ENCODE results near the gene GPR39.

Gene GPR39

GRCh38 chr2:132618734-132619133 lies 202.1 kb downstream of the GPR39 start:
- no peak overlapping the region for H3K4me3 ChIP-seq (ENCODE audit: low read depth, low read length)
- TF ChIP-seq CTCF (IDR thresholded peaks at IDR 0.05; ENCODE audit: insufficient read depth, low read depth, low read length, missing control alignments): no peak
- no peak for DNase-seq (ENCODE audit: low read depth)

GRCh38 chr2:132620115-132620514 lies 203.5 kb downstream of the GPR39 start:
- no peak overlapping the region for H3K4me3 ChIP-seq (ENCODE audit: low read depth, low read length)
- no peak for TF ChIP-seq CTCF (IDR thresholded peaks at IDR 0.05; ENCODE audit: insufficient read depth, low read depth, low read length, missing control alignments)
- DNase-seq (ENCODE audit: low read depth): no peak

- no peak for DNase-seq (ENCODE audit: low read depth)
- H3K4me3 ChIP-seq (ENCODE audit: low read depth, low read length): no peak overlapping the region
- TF ChIP-seq CTCF (IDR thresholded peaks at IDR 0.05; ENCODE audit: insufficient read depth, low read depth, low read length, missing control alignments): no peak
Measured at GRCh38 chr2:132621131-132621875, 204.7 kb downstream of the GPR39 start.

- DNase-seq (ENCODE audit: low read depth): no peak
- no peak for TF ChIP-seq CTCF (IDR thresholded peaks at IDR 0.05; ENCODE audit: insufficient read depth, low read depth, low read length, missing control alignments)
- H3K4me3 ChIP-seq (ENCODE audit: low read depth, low read length): no peak overlapping the region
Measured at GRCh38 chr2:132623096-132623839, 206.7 kb downstream of the GPR39 start.

- TF ChIP-seq CTCF (IDR thresholded peaks at IDR 0.05; ENCODE audit: insufficient read depth, low read depth, low read length, missing control alignments): no peak
Measured at GRCh38 chr2:132627536-132627935, 210.9 kb downstream of the GPR39 start.

GRCh38 chr2:132632000-132632649 lies 215.5 kb downstream of the GPR39 start:
- no peak for DNase-seq (ENCODE audit: low read depth)
- TF ChIP-seq CTCF (IDR thresholded peaks at IDR 0.05; ENCODE audit: insufficient read depth, low read depth, low read length, missing control alignments): no peak
- H3K4me3 ChIP-seq (ENCODE audit: low read depth, low read length): no peak overlapping the region

More at GRCh38 chr2:132627536-132627935, 210.9 kb downstream of the GPR39 start:
- no peak for DNase-seq (ENCODE audit: low read depth)
- H3K4me3 ChIP-seq (ENCODE audit: low read depth, low read length): no peak overlapping the region
